Left cardiac atrium (tissue), 4 donors: ENCODE measurements around the gene DHRS3. TPM values are rescaled to one million over a fixed set of nuclear protein-coding genes. Genes with fewer than 3 reads are reported as not detected.
"Not testable (repeated sequence)": the region's sequence is repeated elsewhere in the genome, so short reads cannot be mapped to it uniquely, and the experiment has no call there.

Source experiments
- ATAC-seq, 2 donors: fragments of 200-7000 bp; cut with Tn5 transposase; one replicate each; pipeline ENCODE4 v1.9.1; 2020; ENCODE audit warnings: mild to moderate bottlenecking in 2 of 2, moderate library complexity in 2 of 2
- DNase-seq: peaks from one replicate; pipeline ENCODE4 v3.0.0-alpha.2; 2020
- intact Hi-C, 2 donors: fragments of 100-400 bp; cut with DNase I; formaldehyde crosslinking; loops; one replicate each; pipeline versions ENCODE4 v1.14.1 to v1.15.1; 2022 to 2023
- total RNA-seq, 2 donors: library from RNA; stranded (reverse); fragmentation: NEBNext Ultra II Directional; extraction: Animal tissue kit (Norgen Biotek cat#: 25700); gene quantifications; one replicate each; pipeline ENCODE4 v1.2.1, GENCODE V29; 2021
- donor health status: DM: no; HTN: yes; CAD: no.
- donor health status: DM: no; HTN: yes; CAD: no; lungs with severe emphysema.
- donor health status: DM: yes; HTN: yes; CAD: no.
- donor health status: Dilated cardiomyopathy.

DHRS3 gene
- total RNA-seq, 2 donors from 2014 or later: 74.3 to 106 TPM

GRCh38 chr1:12538536-12538935 lies 79.5 kb downstream of the DHRS3 start:
- DNase-seq, ATAC-seq, intact Hi-C loops: not testable (repeated sequence)

DNA sequence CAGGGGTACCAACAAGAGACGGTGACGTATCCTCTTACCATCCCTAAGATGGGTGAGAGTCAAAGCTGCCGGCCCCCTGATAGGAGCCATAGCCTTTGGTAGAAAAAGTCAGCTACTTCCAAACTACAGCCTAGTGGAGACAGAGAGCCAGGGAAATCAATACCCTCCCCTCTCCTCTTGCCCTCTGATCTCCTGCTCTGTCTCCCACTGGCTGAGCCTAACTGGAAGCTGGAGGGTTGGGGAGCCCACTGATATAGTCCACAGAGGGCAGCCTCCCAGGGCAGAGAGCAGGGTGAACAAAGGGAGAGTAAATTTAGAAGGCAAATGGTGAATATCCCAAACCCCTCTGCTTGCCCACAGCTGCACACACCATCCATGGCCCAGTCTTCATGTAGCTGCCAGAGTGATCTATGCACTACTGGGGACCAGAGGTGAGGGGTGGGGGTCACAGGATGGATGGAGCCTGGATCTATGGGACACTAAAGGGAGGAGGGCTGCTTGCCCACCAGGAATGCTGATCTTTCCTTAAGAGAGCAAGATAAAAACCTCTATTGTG lies 80.0 kb downstream of the DHRS3 start:
- no peak for DNase-seq
- intact Hi-C loops: no loop called here
- ATAC-seq: no peak

DNA sequence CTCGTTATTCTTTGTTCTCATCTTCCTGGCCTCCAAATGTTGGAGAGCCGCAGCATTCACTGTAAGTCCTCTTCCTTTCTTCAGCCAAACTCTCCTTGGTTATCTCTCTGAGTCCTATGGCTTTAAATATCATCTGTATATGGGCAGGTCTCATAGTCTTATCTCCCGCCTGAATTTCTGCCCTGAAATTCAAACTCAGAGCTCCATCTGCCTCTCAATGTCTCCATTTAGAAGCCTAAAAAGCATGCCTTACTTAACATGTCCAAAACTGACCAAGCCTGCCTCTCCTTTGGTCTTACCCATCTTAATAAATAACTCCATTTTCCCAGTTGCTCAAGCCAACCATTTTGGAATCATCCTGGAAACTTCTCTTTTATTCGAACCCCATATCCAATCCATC lies 80.7 kb downstream of the DHRS3 start:
- ATAC-seq (no peak), DNase-seq (no peak)
- intact Hi-C loops: no loop called here

- ATAC-seq: no peak
- intact Hi-C loops: no loop called here
- DNase-seq: no peak
Observed at GRCh38 chr1:12536023-12536639, 81.9 kb downstream of the DHRS3 start.

- DNase-seq: no peak
- ATAC-seq: no peak
- intact Hi-C loops: no loop called here
Observed at GRCh38 chr1:12532405-12533315, 85.3 kb downstream of the DHRS3 start.

DNA sequence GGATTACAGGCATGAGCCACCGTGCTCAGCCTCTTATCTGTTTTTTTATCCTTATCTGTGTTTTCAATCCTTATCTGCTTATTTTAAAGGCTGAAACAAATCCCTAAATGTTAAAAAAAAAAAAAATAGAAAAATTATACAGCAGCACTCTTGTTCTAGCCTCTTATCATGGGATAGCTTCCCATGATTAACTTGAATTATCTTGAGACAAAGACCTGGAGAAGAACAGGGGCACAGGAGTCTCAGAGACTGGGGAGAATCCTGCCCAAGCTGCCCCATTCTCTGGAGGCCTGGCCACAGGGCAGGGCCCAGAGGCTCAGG lies 86.9 kb downstream of the DHRS3 start:
- intact Hi-C loops: no loop called here
- no peak for ATAC-seq

GRCh38 chr1:12530462-12531178 lies 87.4 kb downstream of the DHRS3 start:
- ATAC-seq (no peak), DNase-seq (no peak)
- intact Hi-C loops: no loop called here

More for the DNA sequence above, 86.9 kb downstream of the DHRS3 start:
- DNase-seq: no peak

DNA sequence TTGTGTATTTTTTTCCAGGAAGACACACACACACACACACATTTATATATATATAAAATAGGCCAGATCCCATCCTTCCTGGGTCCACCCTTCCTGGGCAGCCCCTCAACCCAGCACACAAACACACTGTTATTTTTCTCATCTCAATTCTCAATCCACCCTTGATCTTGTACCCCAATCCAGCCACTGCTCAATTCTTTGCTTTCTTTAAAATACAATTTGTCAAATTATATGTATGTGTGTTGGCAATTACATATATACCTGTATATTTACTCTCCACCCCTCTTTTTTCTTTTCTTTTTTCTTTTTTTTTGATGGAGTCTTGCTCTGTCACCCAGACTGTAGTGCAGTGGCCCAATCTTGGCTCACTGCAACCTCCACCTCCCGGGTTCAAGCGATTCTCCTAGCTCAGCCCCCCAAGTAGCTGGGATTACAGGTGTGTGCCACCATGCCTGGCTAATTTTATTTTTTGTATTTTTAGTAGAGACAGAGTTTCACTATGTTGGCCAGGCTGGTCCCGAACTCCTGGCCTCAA lies 88.3 kb downstream of the DHRS3 start:
- DNase-seq: no peak
- intact Hi-C loops: no loop called here
- no peak for ATAC-seq

DNA sequence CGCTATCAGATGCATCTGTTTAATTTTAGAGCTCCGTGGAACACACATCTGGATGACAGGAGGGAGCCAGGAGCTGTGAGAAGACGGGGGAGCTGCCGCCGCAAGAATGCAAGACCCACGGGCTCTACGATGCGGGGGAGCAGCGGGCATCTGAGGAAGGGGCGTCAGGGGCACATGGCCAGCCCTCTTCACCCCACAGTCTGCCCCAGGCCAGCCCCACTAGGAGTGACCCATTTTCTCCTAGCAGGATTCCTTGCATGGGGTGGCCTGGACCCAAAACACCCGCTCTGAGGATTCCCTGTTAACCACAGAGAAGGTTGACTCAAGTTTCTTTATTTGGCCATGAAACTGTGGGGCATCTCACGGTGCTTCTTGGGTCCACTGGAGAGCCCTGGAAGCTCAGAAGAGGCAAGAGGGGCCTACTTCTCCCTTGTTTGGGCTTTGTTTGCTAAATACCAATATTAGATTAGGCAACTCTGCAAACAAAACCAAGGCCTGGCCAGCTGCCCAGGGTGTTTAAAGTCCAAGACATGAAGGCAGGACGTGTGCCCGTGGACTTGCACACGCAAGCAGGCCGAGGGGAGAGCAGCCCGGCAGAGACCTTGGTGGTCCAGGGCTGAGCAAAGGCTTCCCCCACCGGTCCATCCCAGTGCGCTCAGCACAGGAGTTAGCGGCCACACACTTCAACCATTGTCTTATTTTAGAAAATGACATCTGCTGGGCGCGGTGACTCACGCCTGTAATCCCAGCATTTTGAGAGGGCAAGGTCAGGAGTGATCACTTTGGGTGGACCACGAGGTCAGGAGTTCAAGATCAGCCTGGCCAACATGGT lies 89.8 kb downstream of the DHRS3 start:
- peak; percentile 51 to 74 for ATAC-seq
- intact Hi-C loops: no loop called here
- DNase-seq: peak; percentile 76

GRCh38 chr1:12527564-12527963 lies 90.4 kb downstream of the DHRS3 start:
- intact Hi-C loops: no loop called here
- no peak for DNase-seq
- ATAC-seq: no peak

DNA sequence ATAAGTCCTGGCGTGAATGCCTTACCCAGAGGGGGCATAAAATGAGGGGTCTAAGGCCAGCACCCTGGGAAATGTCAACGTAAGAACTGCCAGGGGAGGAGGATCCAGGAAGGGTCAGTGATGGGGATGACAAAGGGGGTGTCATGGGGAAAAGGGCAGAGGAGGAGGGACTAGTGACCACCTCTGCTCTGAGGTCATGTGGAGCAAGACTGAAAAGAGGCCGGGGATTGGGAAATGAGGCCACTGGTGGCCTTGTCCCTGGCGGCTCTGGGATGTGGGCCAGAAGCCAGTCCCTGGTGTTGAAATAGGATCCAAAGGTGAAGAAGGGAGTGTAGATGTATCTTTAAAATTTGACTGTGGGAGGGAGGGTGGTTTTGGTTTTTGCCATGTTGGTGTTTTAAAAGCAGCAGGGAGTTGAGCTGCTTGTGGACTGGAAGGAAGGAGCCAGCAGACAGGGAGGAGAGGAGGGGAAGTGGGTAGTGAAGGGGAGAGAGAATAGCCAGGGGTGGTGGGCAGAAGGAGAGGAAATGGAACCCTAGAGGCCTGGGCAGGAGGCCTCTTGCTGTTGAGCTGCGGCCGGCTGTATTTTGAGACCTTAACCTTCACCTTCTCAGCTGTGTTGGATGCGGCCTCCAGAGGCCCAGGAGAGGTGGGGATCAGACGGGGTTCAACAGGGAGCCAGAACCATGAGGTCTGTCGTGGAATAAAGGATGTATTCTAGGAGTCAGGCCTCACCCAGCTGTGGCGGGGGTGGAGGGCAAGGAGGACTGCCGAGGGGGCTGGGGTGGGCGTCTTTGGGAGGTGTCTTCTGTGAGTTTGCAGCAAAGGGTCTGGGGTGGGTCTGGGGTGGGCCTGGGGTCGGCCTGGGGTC lies 92.5 kb downstream of the DHRS3 start:
- intact Hi-C loops: no loop called here
- ATAC-seq (peak in 1 of 2 donors; percentile 73), DNase-seq (peak; percentile 57)

GRCh38 chr1:12524266-12524665 lies 93.7 kb downstream of the DHRS3 start:
- ATAC-seq (no peak), DNase-seq (no peak)
- intact Hi-C loops: no loop called here

GRCh38 chr1:12522780-12523179 lies 95.2 kb downstream of the DHRS3 start:
- intact Hi-C loops, ATAC-seq, DNase-seq: not testable (repeated sequence)

GRCh38 chr1:12521096-12521495 lies 96.9 kb downstream of the DHRS3 start:
- intact Hi-C loops: no loop called here
- ATAC-seq (no peak), DNase-seq (no peak)

DNA sequence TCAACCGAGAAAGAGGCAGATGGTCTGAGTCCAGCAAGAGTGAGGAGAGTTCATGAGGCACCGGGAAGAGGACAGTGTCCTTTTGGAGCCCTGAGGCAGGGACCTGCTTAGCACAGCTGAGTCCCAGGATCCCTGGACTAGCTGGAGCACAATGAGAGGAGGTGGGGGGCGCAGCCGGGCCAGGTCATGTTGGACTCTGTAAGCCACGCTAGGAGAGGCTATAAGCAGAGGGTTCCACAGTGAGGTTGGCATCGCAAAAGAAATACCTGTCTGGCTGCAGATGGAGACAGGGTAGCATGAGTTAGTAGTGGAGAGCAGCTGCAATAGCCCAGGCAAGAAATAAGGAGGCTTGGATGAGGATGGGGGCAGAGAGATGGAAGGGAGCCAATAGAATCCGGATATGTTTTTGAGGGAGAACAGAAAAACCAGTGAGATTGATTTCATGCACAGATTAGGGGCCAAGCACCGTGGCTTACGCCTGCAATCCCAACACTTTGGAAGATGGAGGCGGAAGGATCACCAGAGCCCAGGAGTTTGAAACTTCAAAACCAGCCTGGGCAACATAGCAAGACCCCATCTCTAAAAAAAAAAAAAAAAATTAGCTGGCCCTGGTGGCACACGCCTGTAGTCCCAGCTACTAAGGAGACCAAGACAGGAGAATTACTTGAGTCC lies 98.2 kb downstream of the DHRS3 start:
- intact Hi-C loops: no loop called here
- peak in 1 of 2 donors; percentile 7 for ATAC-seq
- DNase-seq: no peak

DNA sequence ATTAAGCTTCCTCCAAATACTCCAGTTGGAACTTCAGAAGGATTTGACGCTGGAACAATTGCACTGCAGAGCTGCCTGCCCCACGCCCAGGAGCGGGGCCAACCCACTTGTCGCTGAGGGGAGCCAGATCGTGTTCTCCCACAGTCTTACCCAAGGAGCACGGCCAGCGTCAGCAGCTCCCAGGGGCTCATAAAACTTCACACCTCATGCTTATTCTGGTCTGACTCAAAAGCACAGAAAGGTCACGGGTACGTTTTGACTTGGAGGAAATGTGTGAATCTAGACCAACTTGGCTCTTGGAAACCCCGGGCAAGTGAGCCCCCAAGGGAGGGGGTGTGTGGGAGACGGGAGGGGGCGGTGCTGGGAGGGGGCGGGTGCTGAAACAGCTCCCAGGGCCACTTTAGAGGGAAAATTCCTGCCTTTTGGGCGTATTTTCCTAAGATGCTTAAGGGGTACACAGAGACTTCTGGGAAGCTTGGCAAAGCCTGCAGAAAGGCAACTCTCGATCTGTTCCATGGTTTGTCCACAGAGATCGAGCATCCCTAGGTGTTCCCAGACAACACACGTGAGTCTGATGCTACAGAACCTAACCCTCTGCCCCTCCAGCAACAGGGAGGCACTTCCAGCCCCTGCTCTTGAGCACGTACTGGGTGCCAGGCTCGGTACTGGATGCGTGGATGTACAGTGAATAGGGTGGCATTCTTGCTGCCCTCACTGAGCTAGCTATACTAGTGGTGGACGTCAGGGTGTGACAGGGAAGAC lies 98.9 kb downstream of the DHRS3 start:
- intact Hi-C loops: no loop called here
- peak; percentile 87 for DNase-seq
- ATAC-seq: peak; percentile 93 to 96
